HCT116 (cell line): ENCODE results near the gene GNA15. TPM values are rescaled to one million over a fixed set of nuclear protein-coding genes. Genes with fewer than 3 reads are reported as not detected.

Experiments
- ATAC-seq: fragments of 200-7000 bp; cut with Tn5 transposase; 2 replicates; pipeline ENCODE4 v1.9.1; 2020; ENCODE audit warnings: mild to moderate bottlenecking, moderate library complexity
- BruUV-seq: library from RNA; stranded (reverse); fragments of 400-500 nt; replicated peaks from 2 replicates; lab custom pipeline; 2021; lab: Mats Ljungman, UMichigan
- CTCF ChIA-PET: fragments of 300-600 bp; sonication (Branson Sonifier 250); formaldehyde crosslinking; loops from one replicate; lab custom pipeline; 2021; ENCODE audit warnings: antibody characterized with exemption; lab: Charles Lee
- POLR2A ChIA-PET: fragments of 300-600, 350-600 bp; sonication (Branson Sonifier 250); formaldehyde crosslinking; loops from one replicate; lab custom pipeline; 2021; ENCODE audit warnings: antibody characterized with exemption; lab: Charles Lee
- RAD21 ChIA-PET, 2 experiments: fragments of 300-600 bp; sonication (Branson Sonifier 250); formaldehyde crosslinking; loops; one replicate each; lab custom pipeline; 2023; ENCODE audit warnings: low total read pairs in 2 of 2; ENCODE audit not compliant: uncharacterized antibody in 2 of 2, unreplicated experiment in 2 of 2, low non-redundant PET in 1 of 2; lab: Charles Lee
- DNase-seq: peaks from one replicate; pipeline ENCODE4 v3.0.0-alpha.2; 2010; ENCODE audit warnings: low read depth, low spot score
- H2AFZ ChIP-seq: fragments of 200-600 bp; shearing (Covaris generic), sonication (generic); 2 replicates; pipeline ENCODE4 v1.6.1; 2017; ENCODE audit warnings: low read depth, mixed run types, mixed read lengths, antibody characterized with exemption, low read length; ENCODE audit not compliant: poor library complexity, severe bottlenecking
- H3K27ac ChIP-seq: 2 replicates; pipeline ENCODE4 v1.5.1; 2012; ENCODE audit warnings: low read depth, low read length
- H3K27me3 ChIP-seq: fragments of 200-600 bp; sonication (generic); 2 replicates; pipeline ENCODE4 v1.6.1; 2016; ENCODE audit warnings: mixed run types, low read length, mixed read lengths; ENCODE audit not compliant: insufficient read depth
- H3K36me3 ChIP-seq, 2 experiments: fragments of 200-500 bp in 1 of 2; fragments of 200-600 bp in 1 of 2; sonication (Bioruptor generic) in 1 of 2; sonication (generic) in 1 of 2; 2 replicates each; pipeline versions ENCODE4 v1.5.1 to v1.6.1; 2014 to 2016; ENCODE audit warnings: low read length in 2 of 2, inconsistent platforms in 1 of 2, mixed read lengths in 1 of 2, mixed run types in 1 of 2; ENCODE audit not compliant: insufficient read depth in 2 of 2, control insufficient read depth in 1 of 2
- H3K4me1 ChIP-seq, 2 experiments: fragments of 200-600 bp in 1 of 2; sonication (generic) in 1 of 2; 2 replicates each; pipeline versions ENCODE4 v1.5.1 to v1.6.1; 2012 to 2017; ENCODE audit warnings: low read length in 2 of 2, inconsistent platforms in 1 of 2, mild to moderate bottlenecking in 1 of 2, mixed read lengths in 1 of 2, mixed run types in 1 of 2, moderate library complexity in 1 of 2; ENCODE audit not compliant: insufficient read depth in 2 of 2, control insufficient read depth in 1 of 2
- H3K4me2 ChIP-seq: fragments of 200-600 bp; sonication (generic); 2 replicates; pipeline ENCODE4 v1.6.1; 2017; ENCODE audit warnings: mixed run types, low read length, mixed read lengths
- H3K4me3 ChIP-seq, 2 experiments: fragments of 200-600 bp in 1 of 2; sonication (generic) in 1 of 2; replicated peaks in 1 of 2; 2 replicates each; pipeline ENCODE4 v1.5.1; 2011 to 2016; ENCODE audit warnings: low read length in 2 of 2, control low read depth in 1 of 2, low read depth in 1 of 2, mild to moderate bottlenecking in 1 of 2, mixed read lengths in 1 of 2, mixed run types in 1 of 2
- H3K79me2 ChIP-seq: fragments of 200-600 bp; sonication (generic); 2 replicates; pipeline ENCODE4 v1.6.1; 2017; ENCODE audit warnings: mild to moderate bottlenecking, mixed run types, low read length, moderate library complexity, mixed read lengths; ENCODE audit not compliant: insufficient read depth
- H3K9ac ChIP-seq: fragments of 200-600 bp; sonication (generic); 2 replicates; pipeline ENCODE4 v1.6.1; 2016; ENCODE audit warnings: low read length, mixed read lengths
- H3K9me2 ChIP-seq: fragments of 200-600 bp; sonication (generic), shearing (Covaris generic); 2 replicates; pipeline ENCODE4 v1.6.1; 2017; ENCODE audit warnings: mixed run types, mild to moderate bottlenecking, moderate library complexity; ENCODE audit not compliant: insufficient read depth
- H3K9me3 ChIP-seq, 2 experiments: fragments of 200-500 bp in 1 of 2; fragments of 200-600 bp in 1 of 2; sonication (Bioruptor generic) in 1 of 2; sonication (generic) in 1 of 2; 2 replicates each; pipeline ENCODE4 v1.6.1; 2014 to 2017; ENCODE audit warnings: low read length in 2 of 2, mixed read lengths in 2 of 2, inconsistent platforms in 1 of 2, low read depth in 1 of 2, mild to moderate bottlenecking in 1 of 2, mixed run types in 1 of 2, moderate library complexity in 1 of 2; ENCODE audit not compliant: control insufficient read depth in 1 of 2, insufficient read depth in 1 of 2
- H4K20me1 ChIP-seq: fragments of 200-600 bp; sonication (generic), shearing (Covaris generic); 2 replicates; pipeline ENCODE4 v1.6.1; 2017; ENCODE audit warnings: mixed run types, mild to moderate bottlenecking, moderate library complexity; ENCODE audit not compliant: insufficient read depth
- CBX3 ChIP-seq: IDR thresholded peaks from 2 replicates; pipeline ENCODE4 v1.6.1; 2012; ENCODE audit warnings: low read depth
- ELF1 ChIP-seq: IDR thresholded peaks from 2 replicates; pipeline ENCODE4 v1.6.1; 2012; ENCODE audit warnings: low read depth, borderline replicate concordance
- EZH2 ChIP-seq: fragments of 200-600 bp; sonication (generic); IDR thresholded peaks from 2 replicates; pipeline ENCODE4 v1.6.1; 2017; ENCODE audit warnings: antibody characterized with exemption, mixed run types
- EZH2phosphoT487 ChIP-seq: fragments of 200-600 bp; IDR thresholded peaks from 2 replicates; pipeline ENCODE4 v1.6.1; 2018; ENCODE audit warnings: antibody characterized with exemption, borderline replicate concordance
- JUND ChIP-seq: IDR thresholded peaks from 2 replicates; pipeline ENCODE4 v1.6.1; 2012
- POLR2A ChIP-seq: IDR thresholded peaks from 2 replicates; pipeline ENCODE4 v1.7.0; 2011; ENCODE audit warnings: borderline replicate concordance; ENCODE audit not compliant: insufficient read depth, insufficient read length; ENCODE audit errors: extremely low read depth
- POLR2AphosphoS5 ChIP-seq: IDR thresholded peaks from 2 replicates; pipeline ENCODE4 v1.6.1; 2011; ENCODE audit warnings: mild to moderate bottlenecking, low read depth, low read length, moderate library complexity
- RAD21 ChIP-seq: IDR thresholded peaks from 2 replicates; pipeline ENCODE4 v1.6.1; 2012; ENCODE audit warnings: low read depth, mild to moderate bottlenecking
- SIN3A ChIP-seq: IDR thresholded peaks from 2 replicates; pipeline ENCODE4 v1.6.1; 2012; ENCODE audit warnings: low read depth
- SP1 ChIP-seq: IDR thresholded peaks from 2 replicates; pipeline ENCODE4 v1.6.1; 2012; ENCODE audit warnings: low read depth
- SRF ChIP-seq: IDR thresholded peaks from 2 replicates; pipeline ENCODE4 v1.6.1; 2012; ENCODE audit warnings: low read depth
- YY1 ChIP-seq: IDR thresholded peaks from 2 replicates; pipeline ENCODE4 v1.6.1; 2011; ENCODE audit warnings: low read length, low read depth, moderate library complexity, mild to moderate bottlenecking; ENCODE audit not compliant: insufficient replicate concordance; ENCODE audit errors: extremely low read depth
- ZFX ChIP-seq: fragments of 450-650 bp; IDR thresholded peaks from 2 replicates; pipeline ENCODE4 v1.6.1; 2017
- ZNF274 ChIP-seq: fragments of 200-500 bp; sonication (Bioruptor generic); IDR thresholded peaks from 2 replicates; pipeline ENCODE4 v1.6.1; 2014; ENCODE audit warnings: mild to moderate bottlenecking, low read depth, low read length, inconsistent platforms
- intact Hi-C: fragments of 100-400 bp; cut with micrococcal nuclease; formaldehyde crosslinking; loops from 2 replicates; pipeline ENCODE4 v1.10.0; 2022
- total RNA-seq: library from RNA; stranded (reverse); gene quantifications from one replicate; pipeline ENCODE4 v1.2.1, GENCODE V29; 2021; ENCODE audit not compliant: unreplicated experiment
- TF ChIP-seq, protein P1 (sequence below): IDR thresholded peaks from 2 replicates; pipeline ENCODE4 v1.6.1; 2011; ENCODE audit warnings: mild to moderate bottlenecking, low read length, moderate library complexity; ENCODE audit not compliant: insufficient replicate concordance; ENCODE audit errors: extremely low read depth
- TF ChIP-seq, protein P2 (sequence below): IDR thresholded peaks from 2 replicates; pipeline ENCODE4 v1.6.1; 2012; ENCODE audit warnings: low read depth
- TF ChIP-seq, protein P3 (sequence below), 3 experiments: fragments of 200-600 bp in 1 of 3; sonication (generic) in 1 of 3; IDR thresholded peaks in 2 of 3; conservative IDR thresholded peaks in 1 of 3; 2 replicates each; pipeline ENCODE4 v1.5.1; 2012 to 2017; ENCODE audit warnings: low read depth in 2 of 3, low read length in 2 of 3, antibody characterized with exemption in 1 of 3, borderline replicate concordance in 1 of 3, control low read depth in 1 of 3, mild to moderate bottlenecking in 1 of 3, mixed read lengths in 1 of 3, mixed run types in 1 of 3, moderate library complexity in 1 of 3; ENCODE audit not compliant: insufficient read depth in 1 of 3
- TF ChIP-seq, protein P4 (sequence below): IDR thresholded peaks from 2 replicates; pipeline ENCODE4 v1.6.1; 2012

GNA15 gene
- total RNA-seq, 1 experiment from 2014 or later, result 1.5 TPM

DNA sequence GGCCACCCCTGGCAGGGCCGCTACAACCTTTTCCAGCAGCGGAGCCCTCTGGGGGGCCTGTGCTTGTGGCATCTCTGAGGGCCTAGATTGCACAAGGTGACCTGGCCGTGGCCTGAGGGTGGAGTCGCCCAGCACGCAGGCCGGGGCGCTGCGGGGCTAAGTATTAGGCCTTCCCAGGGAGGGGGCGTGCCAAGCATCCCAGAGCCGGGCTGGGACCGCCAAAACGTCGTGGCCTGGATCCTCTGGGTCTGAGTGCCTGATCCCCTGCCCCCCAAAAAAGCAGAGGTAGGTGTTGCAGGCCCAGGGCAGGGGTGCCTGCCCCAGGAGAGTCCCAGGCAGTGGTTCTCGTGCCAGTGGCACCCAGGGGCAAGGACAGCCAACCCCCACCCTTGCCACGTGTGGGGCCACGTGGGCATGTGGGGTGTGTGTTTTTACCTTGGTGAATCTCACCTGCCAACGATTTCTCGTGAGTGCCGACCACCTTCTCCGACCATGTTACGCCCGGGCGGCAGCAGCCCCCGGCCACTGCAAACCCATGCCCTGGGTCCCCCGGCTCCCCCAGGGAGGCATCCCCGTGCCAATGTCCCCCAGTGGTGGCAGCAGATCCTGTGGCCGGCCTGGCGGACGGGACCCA is 12.6 kb upstream of the GNA15 start:
- no peak overlapping the region for H3K9ac ChIP-seq
- H3K4me1 ChIP-seq, result peaks cover 0 to 3% of the 10 kb centered on the region in 2 experiments; a peak in 1 of 4 replicates
- intact Hi-C loops, result no loop called here
- no peaks in the 10 kb centered on the region for H3K27me3 ChIP-seq
- H3K79me2 ChIP-seq, result no peaks in the 10 kb centered on the region
- no peak overlapping the region for H3K4me3 ChIP-seq
- H4K20me1 ChIP-seq, result no peaks in the 10 kb centered on the region
- no peak overlapping the region for H2AFZ ChIP-seq
- H3K36me3 ChIP-seq, result no peaks in the 10 kb centered on the region; a peak in 1 of 4 replicates
- ATAC-seq (no peak), DNase-seq (no peak)
- H3K9me3 ChIP-seq, result no peaks in the 10 kb centered on the region
- no peak overlapping the region for H3K4me2 ChIP-seq
- TF ChIP-seq EZH2phosphoT487 (no peak), ZFX (no peak), SP1 (no peak), JUND (no peak), SIN3A (no peak), ELF1 (no peak), CBX3 (no peak), EZH2 (no peak), SRF (no peak), ZNF274 (no peak), POLR2AphosphoS5 (no peak), POLR2A (no peak), YY1 (no peak), RAD21 (no peak)
- TF ChIP-seq, protein P1, sequence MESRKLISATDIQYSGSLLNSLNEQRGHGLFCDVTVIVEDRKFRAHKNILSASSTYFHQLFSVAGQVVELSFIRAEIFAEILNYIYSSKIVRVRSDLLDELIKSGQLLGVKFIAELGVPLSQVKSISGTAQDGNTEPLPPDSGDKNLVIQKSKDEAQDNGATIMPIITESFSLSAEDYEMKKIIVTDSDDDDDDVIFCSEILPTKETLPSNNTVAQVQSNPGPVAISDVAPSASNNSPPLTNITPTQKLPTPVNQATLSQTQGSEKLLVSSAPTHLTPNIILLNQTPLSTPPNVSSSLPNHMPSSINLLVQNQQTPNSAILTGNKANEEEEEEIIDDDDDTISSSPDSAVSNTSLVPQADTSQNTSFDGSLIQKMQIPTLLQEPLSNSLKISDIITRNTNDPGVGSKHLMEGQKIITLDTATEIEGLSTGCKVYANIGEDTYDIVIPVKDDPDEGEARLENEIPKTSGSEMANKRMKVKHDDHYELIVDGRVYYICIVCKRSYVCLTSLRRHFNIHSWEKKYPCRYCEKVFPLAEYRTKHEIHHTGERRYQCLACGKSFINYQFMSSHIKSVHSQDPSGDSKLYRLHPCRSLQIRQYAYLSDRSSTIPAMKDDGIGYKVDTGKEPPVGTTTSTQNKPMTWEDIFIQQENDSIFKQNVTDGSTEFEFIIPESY, result no peak
- TF ChIP-seq, protein P2, sequence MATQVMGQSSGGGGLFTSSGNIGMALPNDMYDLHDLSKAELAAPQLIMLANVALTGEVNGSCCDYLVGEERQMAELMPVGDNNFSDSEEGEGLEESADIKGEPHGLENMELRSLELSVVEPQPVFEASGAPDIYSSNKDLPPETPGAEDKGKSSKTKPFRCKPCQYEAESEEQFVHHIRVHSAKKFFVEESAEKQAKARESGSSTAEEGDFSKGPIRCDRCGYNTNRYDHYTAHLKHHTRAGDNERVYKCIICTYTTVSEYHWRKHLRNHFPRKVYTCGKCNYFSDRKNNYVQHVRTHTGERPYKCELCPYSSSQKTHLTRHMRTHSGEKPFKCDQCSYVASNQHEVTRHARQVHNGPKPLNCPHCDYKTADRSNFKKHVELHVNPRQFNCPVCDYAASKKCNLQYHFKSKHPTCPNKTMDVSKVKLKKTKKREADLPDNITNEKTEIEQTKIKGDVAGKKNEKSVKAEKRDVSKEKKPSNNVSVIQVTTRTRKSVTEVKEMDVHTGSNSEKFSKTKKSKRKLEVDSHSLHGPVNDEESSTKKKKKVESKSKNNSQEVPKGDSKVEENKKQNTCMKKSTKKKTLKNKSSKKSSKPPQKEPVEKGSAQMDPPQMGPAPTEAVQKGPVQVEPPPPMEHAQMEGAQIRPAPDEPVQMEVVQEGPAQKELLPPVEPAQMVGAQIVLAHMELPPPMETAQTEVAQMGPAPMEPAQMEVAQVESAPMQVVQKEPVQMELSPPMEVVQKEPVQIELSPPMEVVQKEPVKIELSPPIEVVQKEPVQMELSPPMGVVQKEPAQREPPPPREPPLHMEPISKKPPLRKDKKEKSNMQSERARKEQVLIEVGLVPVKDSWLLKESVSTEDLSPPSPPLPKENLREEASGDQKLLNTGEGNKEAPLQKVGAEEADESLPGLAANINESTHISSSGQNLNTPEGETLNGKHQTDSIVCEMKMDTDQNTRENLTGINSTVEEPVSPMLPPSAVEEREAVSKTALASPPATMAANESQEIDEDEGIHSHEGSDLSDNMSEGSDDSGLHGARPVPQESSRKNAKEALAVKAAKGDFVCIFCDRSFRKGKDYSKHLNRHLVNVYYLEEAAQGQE, result no peak
- TF ChIP-seq, protein P3, sequence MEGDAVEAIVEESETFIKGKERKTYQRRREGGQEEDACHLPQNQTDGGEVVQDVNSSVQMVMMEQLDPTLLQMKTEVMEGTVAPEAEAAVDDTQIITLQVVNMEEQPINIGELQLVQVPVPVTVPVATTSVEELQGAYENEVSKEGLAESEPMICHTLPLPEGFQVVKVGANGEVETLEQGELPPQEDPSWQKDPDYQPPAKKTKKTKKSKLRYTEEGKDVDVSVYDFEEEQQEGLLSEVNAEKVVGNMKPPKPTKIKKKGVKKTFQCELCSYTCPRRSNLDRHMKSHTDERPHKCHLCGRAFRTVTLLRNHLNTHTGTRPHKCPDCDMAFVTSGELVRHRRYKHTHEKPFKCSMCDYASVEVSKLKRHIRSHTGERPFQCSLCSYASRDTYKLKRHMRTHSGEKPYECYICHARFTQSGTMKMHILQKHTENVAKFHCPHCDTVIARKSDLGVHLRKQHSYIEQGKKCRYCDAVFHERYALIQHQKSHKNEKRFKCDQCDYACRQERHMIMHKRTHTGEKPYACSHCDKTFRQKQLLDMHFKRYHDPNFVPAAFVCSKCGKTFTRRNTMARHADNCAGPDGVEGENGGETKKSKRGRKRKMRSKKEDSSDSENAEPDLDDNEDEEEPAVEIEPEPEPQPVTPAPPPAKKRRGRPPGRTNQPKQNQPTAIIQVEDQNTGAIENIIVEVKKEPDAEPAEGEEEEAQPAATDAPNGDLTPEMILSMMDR (IDR thresholded peaks at IDR 0.05 in 2 of 3, conservative IDR thresholded peaks at IDR 0.05 in 1 of 3; ENCODE audit: borderline replicate concordance in 1 of 3, insufficient read depth in 1 of 3, low read depth in 2 of 3, low read length in 2 of 3), result no peak
- TF ChIP-seq, protein P4, sequence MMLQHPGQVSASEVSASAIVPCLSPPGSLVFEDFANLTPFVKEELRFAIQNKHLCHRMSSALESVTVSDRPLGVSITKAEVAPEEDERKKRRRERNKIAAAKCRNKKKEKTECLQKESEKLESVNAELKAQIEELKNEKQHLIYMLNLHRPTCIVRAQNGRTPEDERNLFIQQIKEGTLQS, result no peak
- BruUV-seq, result no TSS peak
- ChIA-PET RAD21 (no interaction called here), POLR2A (no interaction called here), CTCF (no interaction called here)
- H3K9me2 ChIP-seq, result no peaks in the 10 kb centered on the region
- no peak overlapping the region for H3K27ac ChIP-seq
